T-cell (primary cell): ENCODE measurements around the gene TOP1. TPM values are rescaled to one million over a fixed set of nuclear protein-coding genes. Genes with fewer than 3 reads are reported as not detected.

Source experiments
- ATAC-seq, 4 experiments: fragments of 200-7000 bp in 3 of 4; fragments of 150-1000 bp in 1 of 4; cut with Tn5 transposase; replicated peaks in 1 of 4; 1 replicate in 3 of 4; 2 replicates in 1 of 4; pipeline ENCODE4 v1.10.0; 2021; ENCODE audit warnings: moderate library complexity in 3 of 4, mild to moderate bottlenecking in 2 of 4, moderate number of reproducible peaks in 1 of 4
- CTCF ChIA-PET, 2 donors: fragments of 300-600 bp; sonication (Branson Sonifier 250); formaldehyde crosslinking; loops; one replicate each; lab custom pipeline; 2022; ENCODE audit warnings: antibody characterized with exemption in 2 of 2; lab: Charles Lee
- POLR2A ChIA-PET, 2 donors: fragments of 300-600 bp; sonication (Branson Sonifier 250); formaldehyde crosslinking; loops; one replicate each; lab custom pipeline; 2022; ENCODE audit warnings: antibody characterized with exemption in 2 of 2; lab: Charles Lee
- DNase-seq, 35 experiments: peaks; one replicate each; pipeline versions ENCODE4 v3.0.0 to v3.0.0-alpha.2; 2013 to 2023
- H3K27ac ChIP-seq: one replicate; pipeline ENCODE4 v1.5.1; 2013; ENCODE audit warnings: low read length
- H3K27me3 ChIP-seq, 2 experiments: replicated peaks in 1 of 2; 1 replicate in 1 of 2; 2 replicates in 1 of 2; pipeline versions ENCODE4 v1.6.1 to v1.7.0; 2013; ENCODE audit warnings: low read length in 1 of 2, mixed read lengths in 1 of 2; ENCODE audit not compliant: control insufficient read depth in 2 of 2, insufficient read depth in 2 of 2; ENCODE audit errors: extremely low read depth in 1 of 2
- H3K36me3 ChIP-seq, 2 donors: 1 replicate in 1 of 2; 2 replicates in 1 of 2; pipeline versions ENCODE4 v1.6.1 to v1.7.0; 2013; ENCODE audit warnings: low read length in 1 of 2; ENCODE audit not compliant: control insufficient read depth in 2 of 2, insufficient read depth in 1 of 2; ENCODE audit errors: extremely low read depth in 1 of 2
- H3K4me1 ChIP-seq, 2 experiments: 1 replicate in 1 of 2; 2 replicates in 1 of 2; pipeline versions ENCODE4 v1.6.1 to v1.7.0; 2013; ENCODE audit warnings: low read length in 2 of 2, mixed read lengths in 1 of 2; ENCODE audit not compliant: insufficient read depth in 2 of 2, control insufficient read depth in 1 of 2; ENCODE audit errors: extremely low read depth in 1 of 2
- H3K4me3 ChIP-seq, 2 donors: 1 replicate in 1 of 2; 2 replicates in 1 of 2; pipeline versions ENCODE4 v1.5.1 to v1.7.0; 2013; ENCODE audit warnings: mild to moderate bottlenecking in 2 of 2, low read length in 1 of 2, moderate library complexity in 1 of 2; ENCODE audit not compliant: control insufficient read depth in 1 of 2; ENCODE audit errors: extremely low read depth in 1 of 2
- H3K9me3 ChIP-seq: 2 replicates; pipeline ENCODE4 v1.7.0; 2013
- H3K27ac Mint-ChIP-seq, 2 donors: one replicate each; pipeline ENCODE4 v1.8.0; 2020 to 2021; ENCODE audit warnings: mild to moderate bottlenecking in 2 of 2, mixed read lengths in 2 of 2
- H3K27me3 Mint-ChIP-seq, 2 donors: one replicate each; pipeline ENCODE4 v1.8.0; 2021 to 2022; ENCODE audit warnings: mixed read lengths in 2 of 2
- H3K36me3 Mint-ChIP-seq: one replicate; pipeline ENCODE4 v1.8.0; 2021; ENCODE audit warnings: mixed read lengths
- H3K4me1 Mint-ChIP-seq, 3 donors: one replicate each; pipeline ENCODE4 v1.8.0; 2020 to 2022; ENCODE audit warnings: mixed read lengths in 3 of 3, mild to moderate bottlenecking in 1 of 3
- H3K4me3 Mint-ChIP-seq, 3 donors: one replicate each; pipeline ENCODE4 v1.8.0; 2020 to 2022; ENCODE audit warnings: mild to moderate bottlenecking in 3 of 3, mixed read lengths in 3 of 3, moderate library complexity in 3 of 3
- H3K9me3 Mint-ChIP-seq, 3 donors: one replicate each; pipeline ENCODE4 v1.8.0; 2020 to 2022; ENCODE audit warnings: mixed read lengths in 3 of 3
- WGBS: methylation state at CpG from one replicate; pipeline ENCODE4 v1.1.5; 2013; ENCODE audit warnings: missing lambda C conversion rate; ENCODE audit not compliant: insufficient coverage; 5-methylcytosine and 5-hydroxymethylcytosine counted together
- total RNA-seq, 35 experiments: library from RNA in 6 of 35; stranded (reverse) in 6 of 35; fragments of 120-200 nt in 1 of 35; gene quantifications; one replicate each; pipeline versions ENCODE4 v1.2.1 to v1.2.4 and lab custom pipeline; 2013 to 2026

Gene TOP1
- total RNA-seq, 5 donors from 2014 or later (not counting 1 experiment from before 2014, with no cell fraction given) = 30.2 to 41.2 (median 38.1) TPM

- Mint-ChIP-seq H3K4me1 (peaks cover 93 to 97% (median 94%) of the 10 kb centered on the region in 3 donors), H3K27ac (peak overlapping the region; percentile 61 to 75), H3K36me3 (peaks cover 7% of the 10 kb centered on the region), H3K27me3 (no peaks in the 10 kb centered on the region), H3K4me3 (no peak overlapping the region), H3K9me3 (no peaks in the 10 kb centered on the region)
- no peak for ATAC-seq
- DNase-seq = no peak
- H3K27ac ChIP-seq = no peak overlapping the region
- CTCF ChIA-PET = interaction anchor here in 1 of 2 donors (0.6 kb wide), 1 partner anchor 26 kb away, joined by 3 read pairs; no protein-coding TSS in a partner anchor
- 98% methylated on average over 9 of the region's 9 CpGs for WGBS
- no peaks in the 10 kb centered on the region for H3K9me3 ChIP-seq
- H3K36me3 ChIP-seq = peaks cover 0 to 2% of the 10 kb centered on the region in 2 donors
- POLR2A ChIA-PET = interaction anchor here in 1 of 2 donors (0.6 kb wide), 1 partner anchor 25 kb away, joined by 5 read pairs; no protein-coding TSS in a partner anchor
- H3K27me3 ChIP-seq = no peaks in the 10 kb centered on the region
- peaks cover 37 to 59% of the 10 kb centered on the region in 2 experiments for H3K4me1 ChIP-seq
- H3K4me3 ChIP-seq = no peak overlapping the region
These were observed 15.9 kb downstream of the TOP1 start for GRCh38 chr20:41044409-41045062.

DNA sequence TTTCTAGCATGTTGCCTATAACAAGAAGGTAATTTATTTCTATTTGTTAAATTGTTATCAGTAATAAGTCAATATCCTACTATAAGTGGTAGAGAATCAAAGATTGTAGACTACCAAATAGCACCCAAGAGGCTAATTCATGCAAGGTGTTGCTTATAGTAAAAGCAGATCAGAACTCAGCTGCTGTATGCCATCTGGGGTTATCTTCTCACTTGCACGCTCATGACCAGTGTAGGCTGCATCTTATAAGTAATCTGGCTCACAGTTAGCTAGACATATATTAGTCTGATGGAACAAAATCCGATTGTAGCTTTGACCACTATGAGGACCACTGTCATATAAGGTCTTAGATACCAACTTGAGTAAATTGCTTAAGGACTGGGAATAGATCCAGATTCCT lies 17.0 kb downstream of the TOP1 start:
- Histone ChIP-seq H3K27ac (no peak overlapping the region), H3K36me3 (peaks cover 0 to 2% of the 10 kb centered on the region in 2 donors), H3K9me3 (no peaks in the 10 kb centered on the region), H3K4me3 (no peak overlapping the region), H3K4me1 (peaks cover 42 to 61% of the 10 kb centered on the region in 2 experiments), H3K27me3 (no peaks in the 10 kb centered on the region)
- CTCF ChIA-PET = no interaction called here
- H3K9me3 Mint-ChIP-seq = no peaks in the 10 kb centered on the region
- 100% methylated on average over 1 of the region's 2 CpGs for WGBS
- peaks cover 7% of the 10 kb centered on the region for H3K36me3 Mint-ChIP-seq
- no peak overlapping the region for H3K4me3 Mint-ChIP-seq
- DNase-seq (no peak), ATAC-seq (no peak)
- POLR2A ChIA-PET = interaction anchor here in 1 of 2 donors (1.4 to 1.9 kb wide), 2 partner anchors 8 to 14 kb away, joined by 5 to 11 read pairs; no protein-coding TSS in a partner anchor
- H3K4me1 Mint-ChIP-seq = peaks cover 93 to 97% (median 94%) of the 10 kb centered on the region in 3 donors
- no peaks in the 10 kb centered on the region for H3K27me3 Mint-ChIP-seq
- H3K27ac Mint-ChIP-seq = peak overlapping the region in 1 of 2 donors; percentile 67

- ATAC-seq (peak in 3 of 4 experiments; percentile 34 to 54 (median 42)), DNase-seq (no peak)
- Mint-ChIP-seq H3K27ac (peak overlapping the region; percentile 59 to 67), H3K4me3 (peak overlapping the region in 1 of 3 donors; percentile 77), H3K4me1 (peaks cover 94 to 97% (median 94%) of the 10 kb centered on the region in 3 donors), H3K36me3 (peaks cover 7% of the 10 kb centered on the region), H3K9me3 (no peaks in the 10 kb centered on the region), H3K27me3 (no peaks in the 10 kb centered on the region)
- Histone ChIP-seq H3K36me3 (no peaks in the 10 kb centered on the region), H3K27ac (peak overlapping the region; percentile 75), H3K9me3 (no peaks in the 10 kb centered on the region), H3K27me3 (no peaks in the 10 kb centered on the region), H3K4me1 (peaks cover 40 to 63% of the 10 kb centered on the region in 2 experiments), H3K4me3 (no peak overlapping the region)
- POLR2A ChIA-PET = interaction anchor here in 1 of 2 donors (0.6 to 1.9 kb wide), 4 partner anchors 9 to 224 kb away, joined by 4 to 11 read pairs (median 6); no protein-coding TSS in a partner anchor
- CTCF ChIA-PET = interaction anchor here (0.6 to 1.2 kb wide), 2 partner anchors 38 to 56 kb away, joined by 4 to 5 read pairs; no protein-coding TSS in a partner anchor
- 33% methylated on average over 1 of the region's 2 CpGs for WGBS
These were observed 18.1 kb downstream of the TOP1 start for GRCh38 chr20:41046716-41047115.

DNA sequence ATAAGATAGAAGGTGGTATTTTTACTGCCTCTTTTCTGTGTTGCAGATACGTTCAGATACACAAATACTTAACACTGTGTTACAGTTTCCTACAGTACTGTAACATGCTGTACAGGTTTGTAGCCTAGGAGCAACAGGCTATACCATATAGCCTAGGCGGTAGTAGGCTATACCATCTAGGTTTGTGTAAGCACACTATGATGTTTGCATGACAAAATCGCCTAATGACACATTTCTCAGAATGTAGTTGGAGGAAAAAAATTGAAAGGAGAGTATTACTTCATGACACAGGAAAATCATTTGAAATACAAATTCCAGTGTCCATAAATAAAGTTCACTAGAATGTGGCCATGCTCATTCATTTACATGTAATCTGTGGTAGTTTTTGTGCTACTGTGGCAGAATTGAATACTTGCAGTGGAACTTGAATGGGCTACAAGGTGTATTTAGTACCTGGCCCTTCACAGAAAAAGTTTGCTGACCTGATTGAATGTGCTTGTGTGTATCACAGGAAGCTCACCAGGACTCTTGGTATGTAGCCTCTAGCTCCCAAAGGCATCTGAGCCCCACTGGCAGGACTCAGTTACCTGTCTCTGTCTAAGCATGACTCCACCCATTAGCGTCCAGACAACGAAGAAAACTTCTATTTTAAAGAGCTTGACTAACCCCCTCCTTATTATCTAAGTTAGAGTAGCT lies 18.8 kb downstream of the TOP1 start:
- no CpG with 5 or more reads among the region's 5 CpGs for WGBS
- H3K27me3 ChIP-seq = no peaks in the 10 kb centered on the region
- H3K27ac Mint-ChIP-seq = peak overlapping the region; percentile 86 to 92
- CTCF ChIA-PET = interaction anchor here (0.6 to 1.2 kb wide), 4 partner anchors 10 to 57 kb away, joined by 3 to 5 read pairs (median 4); no protein-coding TSS in a partner anchor
- peaks cover 37 to 65% of the 10 kb centered on the region in 2 experiments for H3K4me1 ChIP-seq
- no peaks in the 10 kb centered on the region for H3K9me3 ChIP-seq
- peak; percentile 6 to 24 (median 6) for ATAC-seq
- peaks cover 7% of the 10 kb centered on the region for H3K36me3 Mint-ChIP-seq
- H3K27me3 Mint-ChIP-seq = no peaks in the 10 kb centered on the region
- peaks cover 94 to 96% (median 95%) of the 10 kb centered on the region in 3 donors for H3K4me1 Mint-ChIP-seq
- H3K9me3 Mint-ChIP-seq = no peaks in the 10 kb centered on the region
- DNase-seq = no peak
- H3K4me3 Mint-ChIP-seq = peak overlapping the region; percentile 76 to 79 (median 77)
- POLR2A ChIA-PET = interaction anchor here (0.6 to 1.9 kb wide), 8 partner anchors 10 to 258 kb away, joined by 3 to 5 read pairs (median 4); no protein-coding TSS in a partner anchor
- H3K4me3 ChIP-seq = peak overlapping the region in 1 of 2 donors; percentile 21
- peak overlapping the region; percentile 75 for H3K27ac ChIP-seq
- no peaks in the 10 kb centered on the region for H3K36me3 ChIP-seq

DNA sequence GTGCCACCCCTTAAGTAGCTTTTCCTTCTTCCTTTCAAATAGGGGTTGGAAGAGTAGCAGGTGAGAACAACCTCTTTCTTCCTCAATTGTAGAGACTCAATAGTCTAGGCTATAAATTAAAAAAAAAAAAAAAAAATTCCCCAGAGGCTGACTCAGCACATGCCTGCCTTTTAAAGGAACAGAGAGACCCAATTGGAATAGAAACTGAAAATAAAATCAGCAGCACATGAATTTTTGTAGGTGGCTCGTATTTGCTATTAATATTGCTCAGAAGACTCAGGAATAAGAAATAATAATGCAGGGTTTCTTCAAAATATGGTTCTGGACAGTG lies 19.3 kb downstream of the TOP1 start:
- ChIA-PET POLR2A (interaction anchor here (0.6 to 1.0 kb wide), 7 partner anchors 10 to 259 kb away, joined by 3 to 5 read pairs (median 4); no protein-coding TSS in a partner anchor), CTCF (interaction anchor here (0.6 to 1.2 kb wide), 4 partner anchors 10 to 57 kb away, joined by 3 to 5 read pairs (median 4); no protein-coding TSS in a partner anchor)
- Histone ChIP-seq H3K4me1 (peaks cover 34 to 63% of the 10 kb centered on the region in 2 experiments), H3K27ac (peak overlapping the region; percentile 75), H3K4me3 (peak overlapping the region; percentile 21 to 41), H3K9me3 (no peaks in the 10 kb centered on the region), H3K27me3 (no peaks in the 10 kb centered on the region), H3K36me3 (no peaks in the 10 kb centered on the region)
- DNase-seq (peak in 1 of 35 experiments; percentile 54), ATAC-seq (peak; percentile 33 to 70 (median 40))
- peaks cover 92 to 96% (median 94%) of the 10 kb centered on the region in 3 donors for H3K4me1 Mint-ChIP-seq
- H3K4me3 Mint-ChIP-seq = peak overlapping the region; percentile 76 to 79 (median 77)
- peak overlapping the region; percentile 86 to 92 for H3K27ac Mint-ChIP-seq
- no peaks in the 10 kb centered on the region for H3K9me3 Mint-ChIP-seq
- H3K27me3 Mint-ChIP-seq = no peaks in the 10 kb centered on the region
- H3K36me3 Mint-ChIP-seq = peaks cover 6% of the 10 kb centered on the region
- 0% methylated on average over 1 of the region's 1 CpG for WGBS
